ENCODE data around the gene SLC25A19.

- TF ChIP-seq CTCF (IDR thresholded peaks at IDR 0.05) (no peak), POLR2A (IDR thresholded peaks at IDR 0.05) (no peak)
Measured at GRCh38 chr17:75295201-75296158, 6.2 kb upstream of the SLC25A19 start.
